Measurements from ENCODE around the gene ABTB2.

GRCh38 chr11:34382532-34383276 lies 24.9 kb upstream of the ABTB2 start:
- TF ChIP-seq CTCF (optimal IDR thresholded peaks at IDR 0.05 in 1 of 3, IDR thresholded peaks at IDR 0.05 in 1 of 3, conservative IDR thresholded peaks at IDR 0.05 in 1 of 3; ENCODE audit: extremely low read depth in 1 of 3, insufficient read depth in 2 of 3, low read length in 3 of 3) (no peak), EZH2 (IDR thresholded peaks at IDR 0.05; ENCODE audit: low read length) (no peak)

Measured in keratinocyte (primary cell).